Activated CD8-positive, alpha-beta memory T cell treated with anti-CD3 and anti-CD28 coated beads for 1 hour (primary cell): ENCODE measurements around the gene CHCHD3.

Source experiments
- DNase-seq, 2 donors: peaks; one replicate each; pipeline ENCODE4 v3.0.0-alpha.2; 2020; ENCODE audit warnings: low read depth in 1 of 2; ENCODE audit errors: extremely low read depth in 1 of 2

Gene CHCHD3

DNA sequence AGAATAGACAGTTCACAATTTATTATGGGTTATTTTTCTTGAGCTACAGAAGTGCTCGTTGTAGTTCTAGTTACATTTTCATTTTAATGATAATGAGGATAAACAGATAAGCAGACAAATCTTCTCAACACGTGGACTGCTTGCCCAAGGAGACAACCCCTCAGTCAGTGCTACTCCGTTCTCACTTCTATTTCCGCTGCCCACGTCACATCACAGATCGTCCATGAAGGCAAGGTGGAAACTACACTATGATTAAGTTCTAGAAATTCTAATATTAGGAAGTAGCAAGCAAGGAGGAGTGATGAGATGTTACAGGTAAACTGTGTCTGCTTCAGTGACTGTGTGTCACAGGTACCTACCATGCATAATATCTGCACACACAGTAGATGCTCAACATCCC is 210.5 kb downstream of the CHCHD3 start:
- no peak for DNase-seq

DNA sequence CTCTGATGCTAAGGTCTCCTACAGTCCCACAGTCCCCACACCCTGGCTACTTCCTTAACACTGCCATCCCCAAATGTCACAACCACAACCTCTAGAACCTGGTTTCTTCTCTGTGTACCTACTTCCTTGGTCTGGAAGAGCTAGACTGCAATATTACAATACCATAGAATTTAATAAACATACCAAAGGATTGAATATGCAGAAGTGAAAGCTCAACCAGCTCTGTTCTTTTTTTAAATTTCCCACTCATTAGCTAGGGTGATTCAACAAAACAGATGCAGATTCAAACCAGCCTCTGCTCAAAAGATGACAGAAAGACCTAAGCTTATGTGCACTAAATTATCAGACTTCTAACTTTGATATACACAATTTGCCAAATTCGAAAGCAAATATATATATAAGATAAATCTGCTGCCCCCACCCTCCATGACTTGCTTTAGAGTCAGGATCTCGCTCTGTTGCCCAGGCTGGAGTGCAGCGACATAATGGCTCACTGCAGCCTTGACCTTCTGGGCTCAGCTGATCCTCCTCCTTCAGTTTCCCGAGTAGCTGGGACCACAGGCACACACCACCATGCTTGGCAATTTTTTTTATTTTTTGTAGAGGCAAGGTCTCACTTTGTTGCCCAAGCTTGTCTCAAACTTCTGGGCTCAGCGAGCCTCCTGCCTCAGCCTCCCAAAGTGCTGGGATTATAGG is 212.6 kb downstream of the CHCHD3 start:
- DNase-seq = no peak

DNA sequence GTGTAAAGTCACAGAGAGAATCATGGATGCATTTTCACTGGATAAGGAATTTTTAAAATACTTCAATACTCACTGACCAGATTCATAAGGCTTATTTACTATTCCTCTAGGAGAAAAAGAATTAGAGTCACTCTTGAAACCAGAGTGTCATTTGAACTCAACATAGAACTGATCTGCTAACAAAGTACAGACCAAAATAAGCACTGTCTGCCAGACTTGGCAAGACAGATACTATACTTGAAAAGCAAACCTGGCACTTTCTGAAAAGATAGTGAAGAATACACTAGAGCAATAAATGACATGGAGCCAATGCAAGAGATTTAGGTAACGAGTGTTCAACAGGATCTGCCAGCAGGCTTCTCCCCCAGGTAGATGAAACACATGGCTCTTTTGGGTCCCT is 215.3 kb downstream of the CHCHD3 start:
- DNase-seq = no peak

DNA sequence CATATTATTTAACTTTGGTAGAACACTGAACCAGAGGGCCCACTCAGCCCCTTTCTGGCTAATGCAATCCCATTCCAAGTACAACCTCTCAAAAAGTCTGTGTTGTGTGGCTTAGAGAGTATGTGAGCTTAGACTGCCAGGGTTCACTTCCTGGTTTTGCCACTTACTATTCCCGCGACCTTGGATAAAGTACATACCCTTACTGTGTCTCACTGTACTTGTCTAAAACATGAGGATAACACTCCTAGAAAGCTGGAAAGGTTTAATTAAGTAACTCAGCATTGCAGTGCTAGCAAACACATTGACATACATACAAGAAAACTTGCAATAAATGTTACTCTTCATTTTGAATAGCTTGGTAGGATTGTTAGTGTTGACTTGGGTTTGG is 215.8 kb downstream of the CHCHD3 start:
- DNase-seq = no peak

DNA sequence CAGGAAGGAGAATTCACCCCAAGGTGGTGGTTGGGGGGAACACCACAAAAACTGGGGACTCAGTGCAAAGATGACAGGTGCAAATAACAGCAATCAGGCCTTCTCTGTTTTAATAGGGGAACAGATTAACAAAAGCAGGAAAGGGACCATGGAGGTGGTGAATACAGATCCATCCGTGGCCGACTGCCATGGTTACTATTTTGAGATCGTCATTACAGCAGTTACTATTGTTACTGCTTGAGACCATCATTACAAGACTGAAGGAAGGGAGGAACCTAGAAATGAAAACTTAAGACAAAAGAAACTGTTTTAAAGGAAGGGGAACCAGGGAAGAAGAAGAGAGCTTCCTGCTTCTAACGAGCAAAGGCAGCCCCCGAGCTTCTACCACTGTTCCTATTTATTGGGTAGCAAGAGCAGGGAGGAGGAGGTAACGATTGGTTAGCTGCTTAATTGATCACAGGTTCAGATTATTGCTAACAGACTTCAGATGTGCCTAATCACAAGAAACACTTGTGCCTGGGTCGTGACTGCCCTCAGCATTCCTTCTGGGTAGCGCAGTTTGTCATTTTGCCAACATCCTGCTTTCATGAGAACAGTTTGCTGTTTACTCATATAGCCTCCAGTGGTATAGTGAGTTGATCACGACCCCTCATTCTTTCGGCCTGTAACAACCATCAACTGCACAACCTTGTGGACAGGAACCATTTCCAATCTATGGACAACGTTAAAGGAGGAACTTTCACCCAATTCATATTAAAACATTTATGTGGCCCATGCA is 216.3 kb downstream of the CHCHD3 start:
- no peak for DNase-seq

DNA sequence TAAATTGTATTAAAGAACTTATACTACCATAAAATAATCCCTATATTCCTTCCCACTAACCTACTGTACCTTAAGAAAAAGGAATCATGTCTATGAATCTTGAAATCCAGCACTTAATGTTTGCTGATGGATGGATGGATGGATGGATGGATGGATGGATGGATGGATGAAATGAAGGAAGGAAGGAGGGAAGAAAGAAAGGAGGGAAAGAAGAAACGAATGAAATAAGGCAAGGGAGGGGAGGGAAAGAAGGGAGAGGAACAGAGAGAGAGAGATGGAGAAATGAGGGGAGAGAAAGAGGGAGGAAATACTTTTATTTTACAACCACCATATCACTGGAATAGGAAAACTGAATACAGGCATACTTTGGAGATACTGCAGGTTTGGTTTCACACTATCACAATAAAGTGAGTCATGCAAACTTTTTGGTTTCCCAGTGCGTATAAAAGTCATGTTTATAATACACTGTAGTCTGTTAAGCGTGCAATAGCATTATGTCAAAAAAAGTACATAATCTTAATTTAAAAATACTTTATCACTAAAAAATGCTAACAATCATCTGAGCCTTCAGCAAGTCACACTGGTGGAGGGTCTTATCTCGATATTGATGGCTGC is 219.8 kb downstream of the CHCHD3 start:
- DNase-seq = no peak

DNA sequence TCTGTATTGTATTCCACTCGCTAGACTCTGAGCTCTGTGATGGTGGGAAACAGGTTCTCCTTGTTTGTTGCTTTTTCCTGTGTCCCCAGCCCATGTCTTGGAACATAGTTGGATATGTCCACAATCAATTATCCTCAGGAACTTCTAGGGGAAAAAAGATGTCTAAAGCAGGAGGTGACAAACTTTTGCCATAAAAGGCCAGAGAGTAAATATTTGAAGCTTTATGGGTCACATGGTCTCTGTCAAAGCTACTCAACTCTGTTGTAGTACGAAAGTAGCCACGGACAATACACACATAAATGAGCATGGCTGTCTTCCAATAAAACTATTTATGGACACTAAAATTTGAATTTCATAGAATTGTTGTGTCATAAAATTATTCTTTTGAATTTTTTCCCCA is 220.5 kb downstream of the CHCHD3 start:
- no peak for DNase-seq

DNA sequence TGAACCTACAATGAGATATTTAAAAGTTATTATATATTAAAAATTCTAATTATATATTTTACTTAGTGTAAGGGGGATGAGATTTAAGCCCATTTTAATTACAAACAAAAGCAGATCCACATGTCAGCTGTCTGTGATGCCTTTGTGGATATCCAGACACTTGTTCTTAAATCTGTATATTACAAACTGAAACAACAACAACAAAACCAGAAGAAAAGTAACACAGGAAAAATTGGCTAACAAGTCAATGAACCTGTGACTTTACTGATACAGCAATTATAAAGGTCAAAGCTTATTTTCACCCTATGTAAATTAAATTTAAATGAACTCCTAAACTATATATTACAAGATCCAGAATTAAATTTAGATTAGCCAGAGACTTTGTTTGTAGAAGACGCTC is 222.7 kb downstream of the CHCHD3 start:
- no peak for DNase-seq

DNA sequence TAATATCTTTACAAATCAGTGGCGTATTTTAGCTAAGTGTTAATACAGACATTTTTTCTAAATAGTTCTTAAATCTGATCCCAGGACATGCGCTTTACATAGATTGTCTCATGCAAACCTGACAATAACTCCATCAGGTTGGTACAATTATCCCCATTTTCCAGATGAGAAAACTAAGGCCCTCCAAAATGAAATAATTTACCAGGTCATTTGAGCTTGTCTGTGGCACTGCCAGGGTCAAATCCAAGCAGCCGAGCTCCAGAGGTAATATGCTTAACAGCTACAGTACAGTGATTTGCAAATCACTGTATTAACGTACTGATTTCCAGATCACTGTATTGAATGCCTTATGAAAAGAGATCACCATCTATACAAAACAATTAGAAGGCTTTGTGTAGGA is 223.1 kb downstream of the CHCHD3 start:
- DNase-seq = no peak

DNA sequence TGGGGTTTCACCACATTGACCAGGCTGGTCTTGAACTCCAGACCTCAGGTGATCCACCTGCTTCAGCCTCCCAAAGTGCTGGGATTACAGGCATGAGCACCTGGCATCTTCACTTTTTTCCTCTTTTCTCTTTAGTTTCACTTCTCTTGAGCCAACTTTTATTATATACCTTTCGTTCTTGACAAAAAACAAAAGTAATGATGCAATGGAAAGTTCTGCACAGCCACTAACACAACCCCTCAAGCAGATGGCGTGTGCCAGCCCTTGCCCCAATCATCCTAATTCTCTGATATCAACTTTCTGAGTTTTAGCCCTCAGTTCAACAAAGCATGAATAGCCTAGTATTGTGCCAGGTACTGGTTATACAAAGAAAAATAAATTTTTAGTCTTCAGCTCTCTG is 223.6 kb downstream of the CHCHD3 start:
- DNase-seq = no peak

DNA sequence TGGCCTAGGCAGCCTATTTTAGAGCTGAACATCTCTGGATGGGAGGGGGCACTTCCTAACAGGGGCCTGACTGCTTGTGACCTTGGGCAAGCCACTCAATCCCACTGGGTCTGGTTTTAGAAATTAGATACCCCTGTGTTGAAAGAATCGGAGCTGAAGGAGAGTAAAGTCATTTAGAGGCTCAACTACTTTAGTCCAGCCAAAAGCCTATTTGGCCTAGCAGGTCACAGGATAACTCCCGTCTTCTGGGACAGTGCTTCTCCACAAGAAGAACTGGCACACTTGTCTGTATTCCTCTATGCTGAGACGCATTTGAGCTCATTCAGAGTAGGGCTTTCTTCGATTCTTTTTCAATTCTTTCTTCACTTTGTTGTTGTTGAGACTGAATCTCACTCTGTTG is 224.2 kb downstream of the CHCHD3 start:
- no peak for DNase-seq

DNA sequence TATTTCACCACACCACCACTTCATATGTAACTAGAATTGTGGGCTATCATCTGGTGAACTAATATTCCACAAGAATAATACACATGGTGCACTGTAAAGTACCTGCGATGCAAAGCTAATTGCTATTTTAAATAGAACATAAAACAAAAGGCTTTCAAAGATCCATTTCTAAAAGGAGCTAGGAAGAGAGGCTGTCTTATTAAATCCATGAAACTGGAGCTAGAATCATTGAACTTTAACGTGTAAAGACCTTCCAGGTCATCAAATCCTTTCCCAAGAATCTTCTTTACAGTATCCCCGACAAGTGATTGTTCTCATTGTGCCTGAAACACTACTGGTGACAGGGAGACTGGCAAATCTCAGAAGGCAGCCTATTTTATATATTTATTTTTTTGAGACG is 224.9 kb downstream of the CHCHD3 start:
- no peak for DNase-seq

DNA sequence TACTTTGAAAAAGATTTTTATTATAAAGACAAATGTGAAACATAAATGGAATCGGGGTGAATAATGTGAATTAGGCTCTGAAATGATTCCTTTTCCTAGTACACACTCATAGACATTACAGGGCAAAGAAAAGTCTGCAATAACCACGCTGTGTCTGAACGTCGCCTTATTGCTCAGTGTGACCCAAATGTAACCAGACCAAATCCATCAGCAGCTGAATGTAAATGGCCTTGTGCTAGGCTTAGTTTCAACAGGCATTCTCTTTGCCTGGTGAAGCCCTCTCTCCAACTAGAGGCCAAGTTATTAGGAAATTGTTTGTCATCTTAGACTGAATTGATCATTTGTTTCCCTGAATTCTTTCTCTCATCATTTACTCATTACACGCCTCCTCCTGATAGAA is 225.5 kb downstream of the CHCHD3 start:
- DNase-seq = no peak

DNA sequence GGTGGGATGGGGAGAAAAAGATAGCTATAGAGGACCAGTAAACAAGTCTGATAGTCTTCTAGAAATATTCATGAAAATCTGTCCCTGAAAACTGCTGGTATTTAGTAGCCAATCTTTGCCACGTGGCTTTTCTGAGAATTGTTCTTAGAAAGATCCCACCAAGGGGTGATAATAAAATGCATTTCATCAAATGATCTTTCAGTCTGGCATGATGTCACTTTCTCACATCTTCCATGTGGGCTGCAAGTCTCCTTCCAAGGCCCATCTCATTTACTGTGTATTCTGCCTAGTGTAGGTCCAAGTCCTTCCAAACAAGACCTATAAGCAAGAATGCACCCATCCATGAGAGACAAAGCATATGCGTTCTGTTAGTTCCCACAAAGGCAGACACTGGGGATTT is 226.0 kb downstream of the CHCHD3 start:
- no peak for DNase-seq

DNA sequence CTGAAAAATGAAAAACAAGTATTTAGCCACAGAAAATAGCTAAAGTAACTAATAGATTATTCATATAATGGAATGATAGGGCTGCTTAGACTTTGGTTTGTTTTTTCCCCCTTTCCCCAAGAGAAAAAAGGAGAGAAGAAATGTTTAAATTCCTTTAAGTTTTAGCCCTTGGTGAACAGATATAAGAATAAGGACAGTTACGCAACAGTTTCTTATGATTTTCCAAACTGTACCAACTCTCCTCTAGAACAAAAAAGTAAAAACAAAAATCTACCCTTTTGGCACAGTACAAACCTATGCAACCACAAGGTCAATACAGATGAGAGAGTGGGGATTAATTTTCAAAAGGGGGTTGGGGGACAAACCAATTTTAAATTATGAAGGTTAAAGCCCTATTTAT is 227.7 kb downstream of the CHCHD3 start:
- DNase-seq = no peak

DNA sequence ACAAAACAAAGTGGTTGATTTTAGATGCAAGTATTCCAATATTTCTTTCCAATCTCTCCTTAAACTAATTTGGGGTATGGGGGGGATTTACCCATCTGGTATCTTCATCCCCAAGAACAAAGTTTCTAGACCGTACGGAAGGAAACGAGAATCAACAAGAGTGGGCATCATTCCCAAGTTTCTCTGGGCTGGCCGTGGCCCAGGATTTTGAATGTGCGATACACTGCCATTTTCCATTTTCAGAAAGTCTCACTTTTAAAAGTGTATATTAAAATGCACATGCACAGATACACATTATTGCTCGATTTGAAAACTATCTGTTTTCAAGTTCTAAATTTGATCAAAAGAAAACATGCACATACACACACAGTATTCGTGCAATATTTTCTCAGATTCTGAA is 234.5 kb downstream of the CHCHD3 start:
- no peak for DNase-seq

DNA sequence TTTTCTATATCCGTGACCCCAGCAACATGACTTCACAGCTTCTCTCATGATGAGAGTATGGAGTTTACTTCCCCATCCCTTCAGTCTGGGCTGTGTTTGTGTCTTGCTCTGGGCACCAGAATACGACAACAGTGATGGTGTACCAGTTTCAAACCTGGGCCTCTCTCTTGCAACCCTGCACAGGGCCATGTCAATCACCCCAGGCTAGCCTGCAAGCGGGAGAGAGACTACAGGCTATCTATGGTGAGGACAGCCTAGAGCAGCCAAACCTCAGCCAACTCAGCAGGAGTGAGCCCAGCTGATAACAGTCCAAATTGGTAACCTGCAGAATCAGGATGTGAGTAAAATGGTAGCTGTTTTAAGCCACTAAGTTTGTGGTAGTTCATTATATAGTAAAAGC is 235.8 kb downstream of the CHCHD3 start:
- DNase-seq = no peak

DNA sequence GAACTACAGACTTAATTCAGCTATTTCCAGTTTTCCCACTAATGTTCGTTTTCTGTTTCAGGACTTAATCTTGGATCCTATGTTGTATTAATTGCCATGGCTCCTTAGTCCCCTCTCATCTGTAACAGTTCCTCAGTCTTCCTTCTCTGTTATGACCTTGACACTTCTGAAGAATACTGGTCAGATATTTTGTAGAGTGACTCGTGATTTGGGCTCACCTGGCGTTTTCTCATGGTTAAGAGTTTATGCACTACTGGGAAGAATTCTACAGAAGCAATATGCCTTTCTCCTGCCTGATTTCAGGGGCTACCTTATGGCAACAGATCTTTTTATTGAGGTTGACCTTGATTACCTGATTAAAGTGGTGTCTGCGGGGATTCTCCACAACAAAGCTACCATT is 239.4 kb downstream of the CHCHD3 start:
- DNase-seq = no peak

DNA sequence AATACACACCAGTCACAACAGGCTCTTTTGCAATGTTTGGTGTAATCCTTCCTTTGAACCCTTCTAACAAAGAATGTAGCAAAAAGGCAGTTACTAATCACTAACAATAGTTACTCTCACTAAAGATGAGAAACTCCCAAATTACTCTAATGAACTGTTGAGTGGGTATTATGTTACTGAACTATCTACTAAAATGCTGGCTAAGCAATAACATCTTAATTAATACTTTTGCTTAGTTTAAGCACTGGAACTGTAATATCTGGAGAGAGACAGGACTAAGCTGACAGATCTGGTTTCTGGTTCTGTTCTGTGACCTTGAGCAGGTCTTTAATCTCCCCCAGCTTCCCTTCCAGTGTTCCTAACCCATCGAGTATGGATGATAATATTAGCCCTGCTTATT is 241.7 kb downstream of the CHCHD3 start:
- DNase-seq = no peak

DNA sequence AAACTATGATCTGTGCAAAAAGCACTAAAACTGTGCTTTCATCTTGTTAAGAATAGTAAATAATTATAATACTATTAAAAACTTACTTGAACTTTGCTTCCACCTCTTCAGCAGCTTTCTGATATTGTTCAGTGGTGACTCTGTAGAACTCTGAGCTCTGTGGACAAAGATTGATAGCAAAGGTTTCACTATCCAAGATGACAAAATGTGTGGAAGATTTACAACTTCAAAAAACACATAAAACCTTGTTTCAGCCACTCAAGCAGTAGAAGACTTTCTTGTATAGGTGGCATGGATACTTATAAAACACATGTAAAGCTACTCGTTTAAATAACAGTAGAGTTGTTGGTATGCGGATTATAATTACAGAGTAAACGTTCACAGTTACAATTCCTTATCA is 243.6 kb downstream of the CHCHD3 start:
- DNase-seq = no peak

DNA sequence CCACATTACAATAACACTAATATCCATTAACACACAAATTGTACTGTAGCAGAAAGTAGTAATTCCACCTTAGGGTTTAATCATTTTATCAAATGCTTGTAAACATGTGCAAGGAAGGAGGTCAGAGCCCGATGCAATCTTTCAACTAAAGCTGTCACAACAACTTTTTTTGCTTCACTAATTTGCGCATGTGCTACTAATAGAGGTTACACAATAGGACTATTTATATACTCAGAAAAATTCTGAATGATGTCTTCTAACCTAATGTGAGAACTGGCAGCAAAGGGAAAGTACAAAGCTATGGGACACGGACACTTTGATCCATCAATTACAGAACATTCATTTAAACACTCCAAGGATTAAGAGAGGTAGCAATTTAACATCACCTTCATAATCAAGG is 244.4 kb downstream of the CHCHD3 start:
- no peak for DNase-seq

DNA sequence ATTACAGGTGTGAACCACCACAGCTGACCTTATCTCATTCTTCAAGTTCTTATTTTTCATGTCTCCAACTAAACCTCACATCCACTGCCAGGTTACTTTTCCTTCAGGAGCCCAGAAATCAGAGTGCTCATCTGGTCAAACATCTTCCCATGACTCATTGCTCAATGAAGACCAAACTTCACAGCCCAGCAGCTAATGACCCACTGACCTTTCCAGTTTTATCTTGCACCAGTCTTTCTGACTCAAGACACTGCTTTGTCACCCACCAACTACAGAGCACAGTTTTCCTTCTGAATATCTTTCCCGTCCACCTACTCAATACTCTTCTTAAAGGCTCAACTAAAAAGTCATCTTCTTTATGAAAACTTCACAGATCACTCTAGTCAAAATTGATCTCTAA is 245.1 kb downstream of the CHCHD3 start:
- no peak for DNase-seq
